HEK293 (cell line): Measurements from ENCODE around the gene IL17D.
A peak's percentile ranks its signal among the peaks of the same experiment; 100 is the strongest.

ENCODE experiments used
- CTCF ChIA-PET: fragments of 350-600 bp; formaldehyde crosslinking; extraction: SDS; loops from one replicate; lab custom pipeline; 2021; ENCODE audit warnings: antibody characterized with exemption; lab: Yijun Ruan, JAX
- POLR2A ChIA-PET: fragments of 300-600 bp; formaldehyde crosslinking; extraction: SDS; loops from one replicate; lab custom pipeline; 2020; ENCODE audit warnings: antibody characterized with exemption, inconsistent platforms; lab: Yijun Ruan, JAX
- H3K27ac ChIP-seq: fragments of 200-500 bp; sonication (Bioruptor generic); 2 replicates; pipeline ENCODE4 v1.5.1; 2014; ENCODE audit warnings: low read depth, low read length, control low read depth, inconsistent platforms; ENCODE audit errors: extremely low read depth
- H3K36me3 ChIP-seq, 2 experiments: fragments of 200-500 bp in 1 of 2; sonication (Bioruptor generic) in 1 of 2; 1 replicate in 1 of 2; 2 replicates in 1 of 2; pipeline ENCODE4 v1.5.1; 2014 to 2017; ENCODE audit warnings: inconsistent platforms in 2 of 2, low read length in 2 of 2; ENCODE audit not compliant: control insufficient read depth in 2 of 2, insufficient read depth in 1 of 2
- H3K4me1 ChIP-seq: fragments of 200-500 bp; sonication (Bioruptor generic); 2 replicates; pipeline ENCODE4 v1.5.1; 2014; ENCODE audit warnings: mild to moderate bottlenecking, low read length, inconsistent platforms; ENCODE audit not compliant: control insufficient read depth, insufficient read depth
- H3K4me3 ChIP-seq: 2 replicates; pipeline ENCODE4 v1.5.1; 2011; ENCODE audit warnings: low read depth, mild to moderate bottlenecking, control low read depth, low read length, moderate library complexity
- H3K9me3 ChIP-seq: fragments of 200-500 bp; sonication (Bioruptor generic); 2 replicates; pipeline ENCODE4 v1.5.1; 2014; ENCODE audit warnings: low read depth, low read length, inconsistent platforms; ENCODE audit not compliant: control insufficient read depth, insufficient read depth
- BCL6B ChIP-seq: fragments of 450-650 bp; formaldehyde crosslinking; IDR thresholded peaks from 2 replicates; pipeline ENCODE4 v1.5.1; 2017; ENCODE audit warnings: missing biosample characterization, missing genetic modification characterization
- ELK4 ChIP-seq: IDR thresholded peaks from 2 replicates; pipeline ENCODE4 v1.6.1; 2011; ENCODE audit warnings: mild to moderate bottlenecking, low read depth, low read length, borderline replicate concordance
- FEZF1 ChIP-seq: fragments of 450-650 bp; formaldehyde crosslinking; IDR thresholded peaks from 2 replicates; pipeline ENCODE4 v1.5.1; 2016; ENCODE audit warnings: missing biosample characterization, missing genetic modification characterization
- KLF9 ChIP-seq: fragments of 450-650 bp; formaldehyde crosslinking; IDR thresholded peaks from 2 replicates; pipeline ENCODE4 v1.5.1; 2016; ENCODE audit warnings: missing biosample characterization, missing genetic modification characterization, low read depth
- OSR2 ChIP-seq: fragments of 450-650 bp; formaldehyde crosslinking; IDR thresholded peaks from 2 replicates; pipeline ENCODE4 v1.5.1; 2016; ENCODE audit warnings: missing biosample characterization, missing genetic modification characterization
- OVOL3 ChIP-seq: fragments of 450-650 bp; formaldehyde crosslinking; IDR thresholded peaks from 2 replicates; pipeline ENCODE4 v1.5.1; 2016; ENCODE audit warnings: missing biosample characterization, missing genetic modification characterization
- PRDM10 ChIP-seq: fragments of 450-650 bp; formaldehyde crosslinking; IDR thresholded peaks from 2 replicates; pipeline ENCODE4 v1.5.1; 2016; ENCODE audit warnings: missing biosample characterization, missing genetic modification characterization
- ZBTB26 ChIP-seq: fragments of 450-650 bp; formaldehyde crosslinking; optimal IDR thresholded peaks from 2 replicates; pipeline ENCODE3; 2016; ENCODE audit warnings: missing biosample characterization, mild to moderate bottlenecking, missing genetic modification characterization
- ZNF114 ChIP-seq: fragments of 450-650 bp; formaldehyde crosslinking; IDR thresholded peaks from 2 replicates; pipeline ENCODE4 v1.5.0; 2017; ENCODE audit warnings: missing biosample characterization, missing genetic modification characterization
- ZNF148 ChIP-seq: fragments of 450-650 bp; formaldehyde crosslinking; IDR thresholded peaks from 2 replicates; pipeline ENCODE4 v1.5.0; 2017; ENCODE audit warnings: missing biosample characterization, missing genetic modification characterization, borderline replicate concordance
- ZNF174 ChIP-seq: fragments of 450-650 bp; formaldehyde crosslinking; IDR thresholded peaks from 2 replicates; pipeline ENCODE4 v1.5.0; 2017; ENCODE audit warnings: missing biosample characterization, mild to moderate bottlenecking, missing genetic modification characterization
- ZNF221 ChIP-seq: fragments of 450-650 bp; formaldehyde crosslinking; IDR thresholded peaks from 2 replicates; pipeline ENCODE4 v1.5.1; 2017; ENCODE audit warnings: missing biosample characterization, missing genetic modification characterization, borderline replicate concordance
- ZNF335 ChIP-seq: fragments of 450-650 bp; formaldehyde crosslinking; conservative IDR thresholded peaks from 2 replicates; pipeline ENCODE4 v1.5.1; 2016; ENCODE audit warnings: missing biosample characterization, missing genetic modification characterization
- ZNF362 ChIP-seq: fragments of 450-650 bp; formaldehyde crosslinking; IDR thresholded peaks from 2 replicates; pipeline ENCODE4 v1.5.1; 2016; ENCODE audit warnings: missing biosample characterization, missing genetic modification characterization
- ZNF544 ChIP-seq: fragments of 450-650 bp; formaldehyde crosslinking; IDR thresholded peaks from 2 replicates; pipeline ENCODE4 v1.5.0; 2017; ENCODE audit warnings: missing biosample characterization, missing genetic modification characterization
- ZNF624 ChIP-seq: fragments of 450-650 bp; formaldehyde crosslinking; IDR thresholded peaks from 2 replicates; pipeline ENCODE4 v1.5.1; 2017; ENCODE audit warnings: missing biosample characterization, missing genetic modification characterization

The IL17D gene

GRCh38 chr13:20684041-20684440 lies 19.5 kb upstream of the IL17D start (continued):
- no peak for TF ChIP-seq ZNF148 (tag by site-specific recombination)
- no peak for TF ChIP-seq ZNF544
- TF ChIP-seq ZNF114 (tag by site-specific recombination), result no peak
- no peak for TF ChIP-seq OSR2 (tag by site-specific recombination)
- no peak for TF ChIP-seq ZNF174 (tag by site-specific recombination)
- TF ChIP-seq BCL6B (tag by site-specific recombination), result no peak
- TF ChIP-seq, all 188 proteins: peak for 0

GRCh38 chr13:20684546-20684945 lies 19.0 kb upstream of the IL17D start:
- TF ChIP-seq OVOL3 (tag by site-specific recombination) (no peak), PRDM10 (tag by site-specific recombination) (no peak), ZNF335 (tag by site-specific recombination) (no peak), ZNF221 (tag by site-specific recombination) (no peak), KLF9 (tag by site-specific recombination) (no peak), ELK4 (no peak), ZNF624 (no peak)
- no peak overlapping the region for H3K27ac ChIP-seq
- peaks cover 0 to 2% of the 10 kb centered on the region in 2 experiments; a peak in 1 of 3 replicates for H3K36me3 ChIP-seq
- H3K4me3 ChIP-seq, result no peak overlapping the region
- ChIA-PET CTCF (no interaction called here), POLR2A (no interaction called here)
- no peaks in the 10 kb centered on the region for H3K9me3 ChIP-seq
- H3K4me1 ChIP-seq, result no peaks in the 10 kb centered on the region

- no peak overlapping the region for H3K4me3 ChIP-seq
- H3K36me3 ChIP-seq, result peaks cover 0 to 2% of the 10 kb centered on the region in 2 experiments; a peak in 1 of 3 replicates
- H3K9me3 ChIP-seq, result no peaks in the 10 kb centered on the region
- H3K27ac ChIP-seq, result no peak overlapping the region
- no peaks in the 10 kb centered on the region for H3K4me1 ChIP-seq
- CTCF ChIA-PET, result no interaction called here
- POLR2A ChIA-PET, result no interaction called here
- TF ChIP-seq ZNF362 (no peak), FEZF1 (tag by site-specific recombination) (peak; percentile 26; the same call in 1 of the 2 replicates), ZBTB26 (tag by site-specific recombination) (no peak)
Measured at GRCh38 chr13:20685092-20685491, 18.4 kb upstream of the IL17D start.
